ENCODE results near the gene TMEM97. TPM values are rescaled to one million over a fixed set of nuclear protein-coding genes. Genes with fewer than 3 reads are reported as not detected.

Gene TMEM97
- polyA plus RNA-seq, 1 experiment: 16.1 TPM

GRCh38 chr17:28315846-28316705, 2.9 kb upstream of the TMEM97 start:
- ChIA-PET POLR2A (no interaction called here), CTCF (no interaction called here)
- no peak overlapping the region for H3K27ac ChIP-seq (ENCODE audit: low read depth, low read length)
- no peak for DNase-seq (ENCODE audit: low read depth, low spot score)
- H3K4me3 ChIP-seq (ENCODE audit: low read depth, low read length): no peak overlapping the region
- no peaks in the 10 kb centered on the region for H3K9me3 ChIP-seq (ENCODE audit: control insufficient read depth, insufficient read depth, low read length)
- no peak for TF ChIP-seq CTCF (IDR thresholded peaks at IDR 0.05; ENCODE audit: low read depth, low read length)
- peaks cover 9% of the 10 kb centered on the region for H3K27me3 ChIP-seq (ENCODE audit: control insufficient read depth, insufficient read depth, low read length)

- ChIA-PET POLR2A (interaction anchor here (1.3 kb wide), 1 partner anchor 18 kb away, joined by 4 read pairs; the partner anchor contains the start of genes IFT20 and TNFAIP1), CTCF (no interaction called here)
- Histone ChIP-seq H3K27ac (ENCODE audit: low read depth, low read length) (no peak overlapping the region), H3K9me3 (ENCODE audit: control insufficient read depth, insufficient read depth, low read length) (no peaks in the 10 kb centered on the region), H3K27me3 (ENCODE audit: control insufficient read depth, insufficient read depth, low read length) (peaks cover 8% of the 10 kb centered on the region), H3K4me3 (ENCODE audit: low read depth, low read length) (no peak overlapping the region)
- no peak for DNase-seq (ENCODE audit: low read depth, low spot score)
- TF ChIP-seq CTCF (IDR thresholded peaks at IDR 0.05; ENCODE audit: low read depth, low read length): no peak
Measured at GRCh38 chr17:28317099-28317965, 1.7 kb upstream of the TMEM97 start.

GRCh38 chr17:28317966-28318758, 838 bp upstream of the TMEM97 start:
- CTCF ChIA-PET: interaction anchor here (0.6 kb wide), 1 partner anchor 115 kb away, joined by 4 read pairs; no protein-coding TSS in a partner anchor
- H3K27me3 ChIP-seq (ENCODE audit: control insufficient read depth, insufficient read depth, low read length): no peaks in the 10 kb centered on the region
- H3K4me3 ChIP-seq (ENCODE audit: low read depth, low read length): peak overlapping the region; percentile 83
- no peak overlapping the region for H3K27ac ChIP-seq (ENCODE audit: low read depth, low read length)
- DNase-seq (ENCODE audit: low read depth, low spot score): no peak
- POLR2A ChIA-PET: interaction anchor here (1.3 kb wide), 1 partner anchor 18 kb away, joined by 4 read pairs; the partner anchor contains the start of genes IFT20 and TNFAIP1
- TF ChIP-seq CTCF (IDR thresholded peaks at IDR 0.05; ENCODE audit: low read depth, low read length): no peak
- H3K9me3 ChIP-seq (ENCODE audit: control insufficient read depth, insufficient read depth, low read length): no peaks in the 10 kb centered on the region

GRCh38 chr17:28319598-28319935, 567 bp downstream of the TMEM97 start:
- TF ChIP-seq CTCF (IDR thresholded peaks at IDR 0.05; ENCODE audit: low read depth, low read length): no peak
- Histone ChIP-seq H3K27me3 (ENCODE audit: control insufficient read depth, insufficient read depth, low read length) (no peaks in the 10 kb centered on the region), H3K9me3 (ENCODE audit: control insufficient read depth, insufficient read depth, low read length) (no peaks in the 10 kb centered on the region), H3K4me3 (ENCODE audit: low read depth, low read length) (peak overlapping the region; percentile 83), H3K27ac (ENCODE audit: low read depth, low read length) (no peak overlapping the region)
- POLR2A ChIA-PET: interaction anchor here (0.7 kb wide), 1 partner anchor 16 kb away, joined by 3 read pairs; the partner anchor contains the start of genes IFT20 and TNFAIP1
- CTCF ChIA-PET: interaction anchor here (1.0 to 1.4 kb wide), 2 partner anchors 11 to 68 kb away, joined by 3 read pairs; no protein-coding TSS in a partner anchor
- no peak for DNase-seq (ENCODE audit: low read depth, low spot score)

All from AG04450 (cell line).